GM20000 (cell line): ENCODE data around the gene CDH6.
"Not testable (repeated sequence)": the region's sequence is repeated elsewhere in the genome, so short reads cannot be mapped to it uniquely, and the experiment has no call there.

Experiments
- DNase-seq: peaks from one replicate; pipeline ENCODE4 v3.0.0; 2012; ENCODE audit warnings: low spot score
- TF ChIP-seq, protein P1 (sequence below): IDR thresholded peaks from 2 replicates; pipeline ENCODE4 v1.5.1; 2012; ENCODE audit warnings: mild to moderate bottlenecking, control low read depth; ENCODE audit errors: extremely low read depth, missing control alignments

Gene CDH6

DNA sequence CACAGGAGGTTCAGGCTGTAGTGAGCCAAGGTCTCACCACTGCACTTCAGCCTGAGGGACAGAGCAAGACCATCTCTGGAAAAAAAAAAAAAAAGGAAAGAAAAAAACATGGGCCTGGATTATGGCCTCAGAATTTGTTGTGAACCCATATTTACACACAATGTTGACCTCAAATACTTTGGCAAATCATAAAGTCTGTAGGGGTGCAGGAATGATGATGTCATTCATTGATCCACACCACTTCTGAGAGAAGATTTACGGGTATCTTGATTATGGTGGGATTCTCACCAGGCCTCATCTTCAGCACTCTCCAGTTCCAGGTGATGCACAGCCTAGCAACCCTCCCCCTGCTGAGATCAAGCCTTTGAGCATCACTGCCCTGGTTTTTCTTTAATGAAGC, 156.9 kb downstream of the CDH6 start:
- DNase-seq: no peak
- TF ChIP-seq, protein P1, sequence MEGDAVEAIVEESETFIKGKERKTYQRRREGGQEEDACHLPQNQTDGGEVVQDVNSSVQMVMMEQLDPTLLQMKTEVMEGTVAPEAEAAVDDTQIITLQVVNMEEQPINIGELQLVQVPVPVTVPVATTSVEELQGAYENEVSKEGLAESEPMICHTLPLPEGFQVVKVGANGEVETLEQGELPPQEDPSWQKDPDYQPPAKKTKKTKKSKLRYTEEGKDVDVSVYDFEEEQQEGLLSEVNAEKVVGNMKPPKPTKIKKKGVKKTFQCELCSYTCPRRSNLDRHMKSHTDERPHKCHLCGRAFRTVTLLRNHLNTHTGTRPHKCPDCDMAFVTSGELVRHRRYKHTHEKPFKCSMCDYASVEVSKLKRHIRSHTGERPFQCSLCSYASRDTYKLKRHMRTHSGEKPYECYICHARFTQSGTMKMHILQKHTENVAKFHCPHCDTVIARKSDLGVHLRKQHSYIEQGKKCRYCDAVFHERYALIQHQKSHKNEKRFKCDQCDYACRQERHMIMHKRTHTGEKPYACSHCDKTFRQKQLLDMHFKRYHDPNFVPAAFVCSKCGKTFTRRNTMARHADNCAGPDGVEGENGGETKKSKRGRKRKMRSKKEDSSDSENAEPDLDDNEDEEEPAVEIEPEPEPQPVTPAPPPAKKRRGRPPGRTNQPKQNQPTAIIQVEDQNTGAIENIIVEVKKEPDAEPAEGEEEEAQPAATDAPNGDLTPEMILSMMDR: no peak

DNA sequence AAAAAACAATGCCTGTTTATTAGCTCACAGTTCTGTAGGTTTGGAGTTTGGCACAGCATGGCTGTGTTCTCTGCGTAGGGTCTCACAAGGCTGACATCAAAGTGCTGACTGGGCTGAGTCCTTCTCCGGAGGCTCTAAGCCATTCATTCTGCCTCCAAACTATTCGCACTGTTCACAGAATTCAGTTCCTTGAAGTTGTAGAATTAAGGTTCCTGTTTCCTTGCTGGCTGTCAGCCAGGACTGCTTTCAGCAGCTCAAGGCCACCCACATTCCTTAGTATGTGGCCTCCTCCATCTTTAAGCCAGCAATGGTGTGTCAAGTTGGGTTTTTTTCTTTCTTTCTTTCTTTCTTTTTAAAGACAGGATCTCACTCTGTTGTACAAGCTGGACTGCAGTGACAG, 161.9 kb downstream of the CDH6 start:
- no peak for DNase-seq
- TF ChIP-seq, protein P1: no peak

DNA sequence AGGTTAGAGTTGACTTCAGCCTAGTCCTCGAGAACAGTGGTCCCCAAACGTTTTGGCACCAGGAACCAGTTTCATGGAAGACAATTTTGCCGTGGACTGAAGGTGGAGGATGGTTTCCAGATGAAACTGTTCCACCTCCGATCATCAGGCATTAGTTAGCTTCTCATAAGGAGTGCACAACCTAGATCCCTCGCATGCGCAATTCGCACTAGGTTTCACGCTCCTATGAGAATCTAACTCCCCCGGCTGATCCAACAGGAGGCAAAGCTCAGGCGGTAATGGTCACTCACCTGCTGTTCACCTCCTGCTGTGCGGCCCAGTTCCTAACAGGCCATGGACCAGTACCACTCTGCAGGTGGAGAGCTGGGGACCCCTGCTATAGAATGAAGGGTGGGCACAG, 163.6 kb downstream of the CDH6 start:
- TF ChIP-seq, protein P1: no peak
- DNase-seq: no peak

DNA sequence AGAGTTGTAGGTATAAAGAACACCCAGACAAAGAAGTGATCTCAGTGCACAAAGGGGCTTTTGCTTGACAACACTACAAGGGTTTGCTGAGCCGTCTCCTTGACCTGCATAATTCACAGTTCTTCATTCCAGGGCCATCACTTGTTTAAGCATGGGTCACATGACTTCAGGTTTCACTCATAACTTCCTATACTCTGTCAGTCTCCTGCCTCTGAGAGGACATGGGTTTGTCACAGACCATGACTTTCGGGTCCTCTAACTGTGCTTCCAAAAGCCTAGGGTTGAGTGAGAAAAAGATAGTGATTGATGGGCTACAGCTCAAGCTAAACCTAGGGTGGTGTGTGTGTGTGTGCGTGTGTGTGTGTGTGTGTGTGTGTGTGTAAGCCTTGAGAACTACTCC, 166.4 kb downstream of the CDH6 start:
- TF ChIP-seq, protein P1: no peak
- DNase-seq: no peak

DNA sequence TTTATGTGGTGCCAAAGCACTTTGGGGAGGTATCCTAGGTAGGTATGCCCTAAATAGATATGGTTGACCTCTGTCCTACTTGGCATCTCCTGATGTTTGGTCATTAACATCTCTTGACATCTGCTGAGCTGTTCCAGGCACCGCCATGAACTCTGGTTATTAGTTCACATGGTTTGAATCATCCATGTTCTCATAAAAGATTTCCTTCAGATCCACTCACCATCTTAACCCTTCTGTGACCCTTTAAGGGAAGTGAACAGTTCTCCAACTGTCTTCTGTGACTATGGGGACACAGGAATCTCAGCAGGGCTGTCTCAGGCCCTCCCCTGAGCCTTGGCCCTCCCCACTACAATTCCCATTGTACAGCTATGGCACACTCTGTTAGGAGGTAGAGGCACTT, 167.7 kb downstream of the CDH6 start:
- TF ChIP-seq, protein P1: no peak
- no peak for DNase-seq

DNA sequence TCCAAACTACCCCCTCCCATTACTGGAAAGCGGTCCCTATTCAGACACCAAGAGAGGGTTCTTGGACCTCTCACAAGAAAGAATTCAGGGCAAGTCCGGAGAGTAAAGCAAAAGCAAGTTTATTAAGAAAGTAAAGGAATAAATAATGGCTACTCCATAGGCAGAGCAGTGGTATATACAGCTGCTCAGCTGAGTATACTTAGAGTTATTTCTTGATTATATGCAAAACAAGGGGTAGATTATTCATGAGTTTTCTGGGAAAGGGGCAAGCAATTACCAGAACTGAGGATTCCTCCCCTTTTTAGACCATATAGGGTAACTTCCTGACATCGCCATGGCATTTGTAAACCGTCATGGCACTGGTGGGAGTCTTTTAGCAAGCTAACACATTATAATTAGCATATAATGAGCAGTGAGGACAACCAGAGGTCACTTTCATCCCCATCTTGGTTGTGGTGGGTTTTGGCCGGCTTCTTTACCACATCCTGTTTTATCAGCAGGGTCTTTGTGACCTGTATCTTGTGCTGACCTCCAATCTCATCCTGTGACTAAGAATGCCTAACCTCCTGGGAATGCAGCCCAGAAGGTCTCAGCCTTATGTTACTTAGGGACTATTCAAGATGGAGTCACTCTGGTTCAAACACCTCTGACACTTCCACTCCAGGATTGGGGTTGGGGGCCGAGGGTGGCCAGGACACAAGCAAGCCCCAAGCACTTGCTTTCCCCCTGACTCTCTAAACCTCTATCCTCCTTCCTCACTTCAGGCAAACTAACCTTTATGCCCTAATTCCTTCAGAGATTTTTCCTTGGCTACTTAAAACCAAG, 168.4 kb downstream of the CDH6 start:
- not testable (repeated sequence) for DNase-seq

DNA sequence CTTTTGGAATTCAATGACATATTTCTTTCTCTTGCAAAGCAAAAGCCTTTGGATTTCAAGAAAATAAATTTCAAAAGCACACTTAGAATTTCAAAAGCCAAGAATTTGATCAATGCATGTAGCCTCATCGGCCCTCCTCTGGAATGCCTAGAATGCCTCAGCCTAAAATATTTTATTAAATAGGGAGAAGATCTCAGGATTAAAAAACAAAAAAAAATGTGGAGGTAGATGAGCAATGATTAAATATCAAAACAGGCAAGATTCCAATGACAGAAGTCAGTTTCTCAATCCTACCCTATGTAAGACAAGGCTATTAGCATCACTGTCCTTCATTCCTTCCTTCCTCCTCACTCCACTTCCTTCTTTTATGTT, 169.0 kb downstream of the CDH6 start:
- DNase-seq: no peak
- TF ChIP-seq, protein P1: no peak
